ENCODE results near the gene EPS8L3.

DNA sequence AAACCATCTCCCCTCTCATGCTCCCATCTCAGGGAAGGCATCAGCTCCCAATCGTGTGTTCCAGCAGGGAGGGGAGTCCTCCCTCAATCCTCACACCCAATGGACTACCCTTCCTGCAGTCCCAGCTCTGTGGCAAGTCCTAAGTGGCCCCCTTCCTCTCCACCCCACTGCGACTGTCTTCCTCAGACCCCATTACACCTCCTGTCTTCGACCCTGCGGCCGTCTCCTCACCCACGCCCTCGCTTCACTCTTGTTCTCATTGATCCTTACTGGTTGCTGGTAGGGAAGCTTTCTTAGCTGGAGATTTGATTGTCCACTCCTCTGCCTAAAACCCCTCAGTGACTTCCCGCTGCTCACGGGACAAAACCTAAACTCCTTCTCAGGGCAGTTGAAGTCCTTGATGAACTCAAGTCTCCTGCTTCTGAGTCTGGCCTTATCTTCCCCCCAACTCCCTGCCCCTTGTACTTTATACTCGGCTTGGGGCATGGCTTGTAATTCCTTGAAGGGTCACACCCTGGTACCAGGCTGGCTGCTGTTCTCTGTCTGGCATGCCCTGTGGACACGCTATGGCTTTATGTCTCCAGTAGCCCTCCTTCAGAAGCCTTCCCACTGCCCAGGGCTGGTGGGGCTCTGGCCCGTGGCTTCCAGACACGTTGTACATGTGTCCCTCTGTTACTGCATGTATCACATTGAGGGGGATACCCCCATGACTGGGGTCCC lies 2.3 kb upstream of the EPS8L3 start:
- TF ChIP-seq YY1 (IDR thresholded peaks at IDR 0.05; ENCODE audit: low read depth, low read length) (no peak), TAF1 (IDR thresholded peaks at IDR 0.05; ENCODE audit: borderline replicate concordance, low read depth, low read length) (no peak), RAD21 (IDR thresholded peaks at IDR 0.05; ENCODE audit: insufficient read depth, low read depth, low read length) (no peak), RELA (IDR thresholded peaks at IDR 0.05; ENCODE audit: borderline replicate concordance, partially characterized antibody) (no peak), JUND (IDR thresholded peaks at IDR 0.05; ENCODE audit: low read depth, low read length) (no peak), ZZZ3 (IDR thresholded peaks at IDR 0.05; ENCODE audit: control insufficient read depth, insufficient read length, low read depth) (no peak), ZBED1 (IDR thresholded peaks at IDR 0.05; ENCODE audit: borderline replicate concordance) (no peak), ZNF274 (IDR thresholded peaks at IDR 0.05; ENCODE audit: insufficient read depth, insufficient read length) (no peak), PML (IDR thresholded peaks at IDR 0.05; ENCODE audit: low read length) (no peak), WRNIP1 (IDR thresholded peaks at IDR 0.05; ENCODE audit: borderline replicate concordance, low read depth, low read length) (no peak), NR2C1 (IDR thresholded peaks at IDR 0.05) (no peak)
- TF ChIP-seq, protein P1, sequence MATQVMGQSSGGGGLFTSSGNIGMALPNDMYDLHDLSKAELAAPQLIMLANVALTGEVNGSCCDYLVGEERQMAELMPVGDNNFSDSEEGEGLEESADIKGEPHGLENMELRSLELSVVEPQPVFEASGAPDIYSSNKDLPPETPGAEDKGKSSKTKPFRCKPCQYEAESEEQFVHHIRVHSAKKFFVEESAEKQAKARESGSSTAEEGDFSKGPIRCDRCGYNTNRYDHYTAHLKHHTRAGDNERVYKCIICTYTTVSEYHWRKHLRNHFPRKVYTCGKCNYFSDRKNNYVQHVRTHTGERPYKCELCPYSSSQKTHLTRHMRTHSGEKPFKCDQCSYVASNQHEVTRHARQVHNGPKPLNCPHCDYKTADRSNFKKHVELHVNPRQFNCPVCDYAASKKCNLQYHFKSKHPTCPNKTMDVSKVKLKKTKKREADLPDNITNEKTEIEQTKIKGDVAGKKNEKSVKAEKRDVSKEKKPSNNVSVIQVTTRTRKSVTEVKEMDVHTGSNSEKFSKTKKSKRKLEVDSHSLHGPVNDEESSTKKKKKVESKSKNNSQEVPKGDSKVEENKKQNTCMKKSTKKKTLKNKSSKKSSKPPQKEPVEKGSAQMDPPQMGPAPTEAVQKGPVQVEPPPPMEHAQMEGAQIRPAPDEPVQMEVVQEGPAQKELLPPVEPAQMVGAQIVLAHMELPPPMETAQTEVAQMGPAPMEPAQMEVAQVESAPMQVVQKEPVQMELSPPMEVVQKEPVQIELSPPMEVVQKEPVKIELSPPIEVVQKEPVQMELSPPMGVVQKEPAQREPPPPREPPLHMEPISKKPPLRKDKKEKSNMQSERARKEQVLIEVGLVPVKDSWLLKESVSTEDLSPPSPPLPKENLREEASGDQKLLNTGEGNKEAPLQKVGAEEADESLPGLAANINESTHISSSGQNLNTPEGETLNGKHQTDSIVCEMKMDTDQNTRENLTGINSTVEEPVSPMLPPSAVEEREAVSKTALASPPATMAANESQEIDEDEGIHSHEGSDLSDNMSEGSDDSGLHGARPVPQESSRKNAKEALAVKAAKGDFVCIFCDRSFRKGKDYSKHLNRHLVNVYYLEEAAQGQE (IDR thresholded peaks at IDR 0.05; ENCODE audit: low read depth, low read length): no peak
- TF ChIP-seq, protein P2, sequence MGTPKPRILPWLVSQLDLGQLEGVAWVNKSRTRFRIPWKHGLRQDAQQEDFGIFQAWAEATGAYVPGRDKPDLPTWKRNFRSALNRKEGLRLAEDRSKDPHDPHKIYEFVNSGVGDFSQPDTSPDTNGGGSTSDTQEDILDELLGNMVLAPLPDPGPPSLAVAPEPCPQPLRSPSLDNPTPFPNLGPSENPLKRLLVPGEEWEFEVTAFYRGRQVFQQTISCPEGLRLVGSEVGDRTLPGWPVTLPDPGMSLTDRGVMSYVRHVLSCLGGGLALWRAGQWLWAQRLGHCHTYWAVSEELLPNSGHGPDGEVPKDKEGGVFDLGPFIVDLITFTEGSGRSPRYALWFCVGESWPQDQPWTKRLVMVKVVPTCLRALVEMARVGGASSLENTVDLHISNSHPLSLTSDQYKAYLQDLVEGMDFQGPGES (IDR thresholded peaks at IDR 0.05): no peak
- TF ChIP-seq, protein P3, sequence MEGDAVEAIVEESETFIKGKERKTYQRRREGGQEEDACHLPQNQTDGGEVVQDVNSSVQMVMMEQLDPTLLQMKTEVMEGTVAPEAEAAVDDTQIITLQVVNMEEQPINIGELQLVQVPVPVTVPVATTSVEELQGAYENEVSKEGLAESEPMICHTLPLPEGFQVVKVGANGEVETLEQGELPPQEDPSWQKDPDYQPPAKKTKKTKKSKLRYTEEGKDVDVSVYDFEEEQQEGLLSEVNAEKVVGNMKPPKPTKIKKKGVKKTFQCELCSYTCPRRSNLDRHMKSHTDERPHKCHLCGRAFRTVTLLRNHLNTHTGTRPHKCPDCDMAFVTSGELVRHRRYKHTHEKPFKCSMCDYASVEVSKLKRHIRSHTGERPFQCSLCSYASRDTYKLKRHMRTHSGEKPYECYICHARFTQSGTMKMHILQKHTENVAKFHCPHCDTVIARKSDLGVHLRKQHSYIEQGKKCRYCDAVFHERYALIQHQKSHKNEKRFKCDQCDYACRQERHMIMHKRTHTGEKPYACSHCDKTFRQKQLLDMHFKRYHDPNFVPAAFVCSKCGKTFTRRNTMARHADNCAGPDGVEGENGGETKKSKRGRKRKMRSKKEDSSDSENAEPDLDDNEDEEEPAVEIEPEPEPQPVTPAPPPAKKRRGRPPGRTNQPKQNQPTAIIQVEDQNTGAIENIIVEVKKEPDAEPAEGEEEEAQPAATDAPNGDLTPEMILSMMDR (IDR thresholded peaks at IDR 0.05 in 2 of 3, conservative IDR thresholded peaks at IDR 0.05 in 1 of 3; ENCODE audit: control insufficient read depth in 2 of 3, extremely low read depth in 1 of 3, insufficient read depth in 1 of 3, low read depth in 3 of 3, low read length in 3 of 3): no peak

All from GM12878 (cell line).